Stimulated activated CD4-positive, alpha-beta T cell treated with anti-CD3 and anti-CD28 coated beads, Interleukin-4, amount 100 ng/mL, for 1 hour (primary cell): ENCODE results near the gene ZYG11B.
"Not testable (repeated sequence)": the region's sequence is repeated elsewhere in the genome, so short reads cannot be mapped to it uniquely, and the experiment has no call there.

Source experiments
- DNase-seq: peaks from one replicate; pipeline ENCODE4 v3.0.0-alpha.2; 2020

ZYG11B gene

DNA sequence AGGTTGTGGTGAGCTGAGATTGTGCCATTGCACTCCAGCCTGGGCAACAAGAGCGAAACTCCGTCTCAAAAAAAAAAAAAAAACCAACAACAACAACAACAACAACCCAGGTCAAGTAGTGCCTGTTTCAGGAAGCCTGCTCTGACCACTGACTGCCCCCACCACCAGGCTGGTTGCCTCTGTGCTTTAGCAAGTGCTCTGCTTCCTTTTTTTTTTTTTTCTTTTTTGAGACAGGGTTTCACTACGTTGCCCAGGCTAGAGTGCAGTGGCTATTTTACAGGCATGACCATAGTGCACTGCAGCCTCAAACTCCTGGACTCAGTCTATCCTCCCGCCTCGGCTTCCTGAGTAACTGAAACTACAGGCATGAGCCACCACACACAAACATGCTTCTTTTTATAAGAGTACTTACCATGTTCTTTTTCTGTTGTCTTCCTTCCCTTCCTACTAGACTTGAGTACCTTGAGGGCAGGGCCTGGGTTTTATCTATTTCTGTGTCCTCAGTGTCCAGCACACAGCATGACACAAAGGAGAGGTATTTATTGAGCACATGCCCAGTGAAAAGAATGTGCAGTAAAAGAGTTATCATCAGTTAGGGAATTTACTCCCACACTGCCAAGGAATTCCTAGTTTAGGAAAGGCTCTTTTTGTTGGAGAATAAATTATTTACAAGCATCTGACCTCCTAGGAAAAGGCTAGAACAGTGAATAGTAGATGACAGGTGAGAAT is 18.2 kb upstream of the ZYG11B start:
- DNase-seq: no peak

DNA sequence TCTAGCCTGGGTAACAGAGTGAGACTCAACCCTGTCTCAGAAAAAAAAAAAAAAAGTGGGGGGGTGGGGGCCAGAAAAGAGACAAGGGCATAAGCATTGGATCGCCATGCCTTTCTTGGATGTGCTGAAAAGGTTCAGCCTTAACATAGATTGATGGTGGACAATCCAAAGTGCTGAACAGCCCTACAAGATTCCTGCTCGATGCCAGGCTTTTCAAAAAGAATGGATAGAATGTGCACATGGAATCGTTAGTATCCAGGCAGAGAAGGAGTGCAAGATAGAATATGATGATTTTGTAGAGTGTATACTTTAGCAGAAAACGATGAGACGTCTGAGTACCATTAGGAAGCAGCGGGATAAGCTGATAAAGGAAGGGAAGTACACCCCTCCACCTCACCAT is 17.2 kb upstream of the ZYG11B start:
- DNase-seq: no peak

DNA sequence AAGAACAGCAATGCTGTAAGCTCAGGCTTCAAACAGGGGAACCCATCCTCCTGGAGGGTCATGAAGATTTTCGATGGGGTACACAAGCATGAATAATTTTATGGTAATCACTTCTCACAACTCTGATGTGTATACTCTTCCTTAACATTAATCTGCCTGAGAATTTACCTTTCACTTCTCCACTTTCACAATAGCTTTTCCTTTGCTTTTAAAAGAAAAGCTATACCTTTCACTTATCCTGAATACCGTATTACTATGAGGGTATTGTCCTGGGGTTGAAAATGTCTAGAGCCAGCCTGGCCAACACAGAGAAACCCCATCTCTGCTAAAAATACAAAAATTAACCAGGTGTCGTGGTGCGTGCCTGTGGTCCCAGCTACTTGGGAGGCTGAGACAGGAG is 12.7 kb upstream of the ZYG11B start:
- no peak for DNase-seq

- not testable (repeated sequence) for DNase-seq
Observed at GRCh38 chr1:52715296-52715695, 11.0 kb upstream of the ZYG11B start.

GRCh38 chr1:52723260-52723659 is 3.0 kb upstream of the ZYG11B start:
- no peak for DNase-seq

DNA sequence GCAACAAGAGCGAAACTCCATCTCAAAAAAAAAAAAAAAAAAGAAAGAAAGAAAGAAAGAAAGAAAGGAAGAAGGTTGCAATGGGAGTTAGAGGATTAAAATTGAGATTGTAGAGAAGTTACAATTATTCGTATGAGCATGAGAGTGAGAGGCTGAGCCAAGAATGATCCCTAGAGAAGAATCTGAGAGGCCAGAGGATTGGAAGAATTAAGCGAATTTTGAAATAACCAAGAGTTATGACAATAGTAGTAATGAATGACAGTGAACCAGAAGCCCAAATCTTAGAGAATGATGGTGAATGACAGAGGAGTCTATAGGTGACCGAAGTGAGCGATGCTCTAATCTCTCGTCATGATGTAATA is 369 bp upstream of the ZYG11B start:
- no peak for DNase-seq

DNA sequence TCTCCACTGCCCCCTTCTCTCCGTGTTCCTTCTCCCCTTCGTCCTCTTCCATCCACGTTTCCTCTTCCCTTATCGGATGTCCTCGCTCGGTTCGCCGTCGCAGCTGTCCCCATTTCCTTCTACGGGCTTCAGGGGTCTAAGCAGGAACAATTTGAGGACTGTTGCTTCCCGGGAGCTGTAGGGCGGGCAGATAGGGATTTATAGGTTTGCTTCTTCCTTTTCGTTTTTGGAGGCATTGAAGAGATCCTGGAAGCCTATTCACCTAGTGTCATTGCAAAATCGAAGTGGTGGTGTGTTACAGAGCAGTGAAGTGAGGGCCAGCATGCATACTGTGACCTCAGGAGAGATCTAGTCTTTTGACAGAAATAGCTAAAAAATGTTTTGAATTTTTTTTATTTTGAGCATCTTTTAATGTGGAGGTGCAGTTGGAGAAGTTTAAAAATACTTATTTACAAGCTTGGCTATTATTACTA is 897 bp downstream of the ZYG11B start:
- no peak for DNase-seq

DNA sequence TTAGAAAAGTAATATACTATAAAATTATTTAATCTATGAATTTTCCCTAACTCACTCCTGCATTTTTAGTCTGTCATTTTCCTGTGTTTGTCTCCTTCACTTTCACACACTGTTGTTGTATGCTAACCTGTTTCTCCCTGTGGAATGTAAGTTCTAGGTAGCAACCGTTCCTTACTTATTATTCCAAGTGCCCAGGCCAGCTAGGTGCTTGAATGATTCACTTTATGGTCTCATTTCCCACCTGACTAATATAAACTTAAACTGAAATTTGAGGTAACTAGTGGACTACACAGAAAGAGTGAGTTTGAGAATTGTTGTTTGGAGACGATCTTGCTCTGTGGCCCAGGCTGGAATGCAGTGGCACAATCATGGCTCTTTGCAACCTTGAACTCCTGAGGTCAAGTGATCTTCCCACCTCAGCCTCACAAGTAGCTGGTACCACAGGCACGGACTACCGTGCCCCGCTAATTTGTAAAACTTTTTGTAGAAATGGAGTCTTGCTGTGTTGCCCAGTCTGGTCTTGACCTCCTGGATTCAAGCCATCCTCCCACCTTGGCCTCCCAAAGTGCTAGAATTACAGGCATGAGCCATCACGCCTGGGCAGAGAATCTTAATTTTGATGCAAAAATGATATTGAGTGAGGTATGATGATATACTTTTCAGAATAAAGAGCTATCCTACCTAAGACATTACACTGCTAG is 1.9 kb downstream of the ZYG11B start:
- no peak for DNase-seq

GRCh38 chr1:52733368-52733767 is 7.1 kb downstream of the ZYG11B start:
- no peak for DNase-seq

DNA sequence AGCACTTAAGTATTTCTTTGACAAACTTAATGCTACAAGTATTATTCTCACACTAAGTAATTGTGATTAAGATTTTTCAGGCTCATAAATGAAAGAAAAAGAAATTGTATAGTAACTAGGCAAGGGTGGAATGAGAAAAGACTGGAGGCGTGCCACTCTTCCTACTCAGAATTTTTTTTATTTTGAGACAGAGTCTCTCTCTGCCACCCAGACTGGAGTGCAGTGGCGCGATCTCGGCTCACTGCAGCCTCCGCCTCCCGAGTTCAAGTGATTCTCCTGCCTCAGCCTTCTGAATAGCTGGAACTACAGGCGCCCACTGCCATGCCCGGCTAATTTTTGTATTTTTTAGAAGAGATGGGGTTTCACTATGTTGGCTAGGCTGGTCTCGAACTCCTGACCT is 9.1 kb downstream of the ZYG11B start:
- DNase-seq: not testable (repeated sequence)

- no peak for DNase-seq
Observed at GRCh38 chr1:52738148-52738547, 11.9 kb downstream of the ZYG11B start.

GRCh38 chr1:52738893-52739292 is 12.6 kb downstream of the ZYG11B start:
- no peak for DNase-seq

DNA sequence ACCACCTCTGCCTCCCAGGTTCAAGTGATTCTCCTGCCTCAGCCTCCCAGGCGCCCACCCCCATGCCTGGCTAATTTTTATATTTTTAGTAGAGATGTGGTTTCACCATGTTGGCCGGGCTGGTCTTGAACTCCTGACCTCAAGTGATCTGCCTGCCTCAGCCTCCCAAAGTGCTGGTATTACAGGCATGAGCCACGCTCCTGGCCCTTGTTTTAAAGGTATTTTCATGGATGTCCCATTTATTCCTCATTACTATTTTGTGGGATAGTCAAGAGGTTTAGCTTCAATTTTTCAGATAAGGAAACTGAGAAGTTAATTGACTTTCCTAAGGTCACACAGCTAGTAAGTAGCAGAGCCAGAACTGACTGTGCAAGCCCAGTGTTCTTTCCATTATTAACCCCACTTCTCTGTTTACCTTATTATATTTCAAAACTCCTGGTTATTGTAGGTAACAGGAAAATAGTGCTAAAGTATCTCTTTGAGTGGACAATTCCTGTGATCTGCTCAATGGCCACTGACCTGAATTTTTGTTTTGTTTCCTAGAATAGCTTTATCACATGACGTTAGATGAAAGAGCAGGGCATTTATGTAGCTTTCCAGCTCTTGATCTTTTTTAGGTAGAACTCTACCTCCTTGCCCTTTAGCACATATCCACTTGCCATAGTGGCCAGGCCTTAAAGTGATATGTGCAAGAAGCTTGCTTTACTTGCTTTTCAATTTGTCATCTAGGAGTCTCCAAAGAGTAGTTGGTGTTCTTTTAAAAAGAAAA is 13.6 kb downstream of the ZYG11B start:
- no peak for DNase-seq

- DNase-seq: no peak
Observed at GRCh38 chr1:52741259-52741658, 15.0 kb downstream of the ZYG11B start.

DNA sequence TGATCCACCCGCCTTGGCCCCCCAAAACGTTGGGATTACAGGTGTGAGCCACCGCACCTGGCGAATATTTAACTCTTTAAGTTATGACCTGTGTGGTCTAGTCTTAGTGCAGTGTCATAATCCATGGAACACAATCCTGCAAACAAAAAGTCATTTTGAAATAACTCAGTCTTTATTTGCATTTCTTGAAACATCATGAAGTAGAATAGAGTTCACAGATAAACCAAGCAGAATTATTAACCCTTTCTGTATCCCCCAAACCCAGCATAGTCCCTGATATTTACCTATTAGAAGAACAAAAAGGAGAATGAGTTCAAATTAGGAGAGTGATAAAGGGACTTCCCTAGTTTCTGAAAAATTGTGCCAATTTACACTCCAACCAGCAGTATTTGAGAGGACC is 19.9 kb downstream of the ZYG11B start:
- DNase-seq: no peak

DNA sequence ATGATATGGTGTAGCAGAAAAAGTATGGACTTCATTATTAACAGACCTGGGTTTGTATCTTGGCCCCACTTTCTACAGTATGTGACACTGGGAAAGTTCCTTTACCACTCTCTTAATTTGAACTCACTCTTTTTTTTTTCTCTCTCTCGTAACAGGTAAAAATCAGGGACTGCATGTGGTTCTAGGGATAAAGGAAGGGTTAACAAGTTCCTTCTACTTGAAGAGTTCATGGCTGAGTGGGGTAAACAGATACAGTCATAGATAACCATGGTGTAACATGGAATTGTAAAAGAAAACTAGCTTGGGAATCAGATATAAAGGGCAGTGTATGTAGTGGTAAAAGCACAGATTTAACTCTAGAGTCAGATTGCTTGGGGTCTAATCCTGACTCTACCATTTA is 21.2 kb downstream of the ZYG11B start:
- no peak for DNase-seq

GRCh38 chr1:52748119-52748518 is 21.9 kb downstream of the ZYG11B start:
- no peak for DNase-seq

DNA sequence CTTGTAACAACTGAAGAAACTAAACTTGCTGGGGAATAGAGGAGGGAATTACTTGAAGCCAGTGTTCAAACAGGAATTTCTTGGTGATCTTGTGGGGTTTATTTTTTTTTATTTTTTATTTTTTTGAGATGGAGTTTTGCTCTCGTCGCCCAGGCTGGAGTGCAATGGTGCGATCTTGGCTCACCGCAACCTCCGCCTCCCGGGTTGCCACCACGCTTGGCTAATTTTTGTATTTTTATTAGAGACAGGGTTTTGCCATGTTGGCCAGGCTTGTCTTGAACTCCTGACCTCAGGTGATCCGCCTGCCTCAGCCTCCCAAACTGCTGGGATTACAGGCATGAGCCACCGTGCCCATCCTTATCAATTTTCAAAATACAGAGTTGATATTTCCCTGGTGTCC is 23.2 kb downstream of the ZYG11B start:
- not testable (repeated sequence) for DNase-seq

- not testable (repeated sequence) for DNase-seq
Observed at GRCh38 chr1:52750139-52750538, 23.9 kb downstream of the ZYG11B start.

GRCh38 chr1:52751589-52752483 is 25.6 kb downstream of the ZYG11B start:
- DNase-seq: no peak

- no peak for DNase-seq
Observed at GRCh38 chr1:52752484-52752826, 26.2 kb downstream of the ZYG11B start.

GRCh38 chr1:52753169-52753568 is 26.9 kb downstream of the ZYG11B start:
- no peak for DNase-seq

- no peak for DNase-seq
Observed at GRCh38 chr1:52756020-52756419, 29.8 kb downstream of the ZYG11B start.
